ENCODE results near the gene OR4A15.

OR4A15 gene

GRCh38 chr11:55367674-55368073 is at the start of gene OR4A15:
OR4A15 (plus strand) TSS chr11:55367974; CDS start chr11:55367974, 0 bp downstream.
- DNase-seq = no peak

GRCh38 chr11:55324500-55324899 is 43.3 kb upstream of the OR4A15 start:
- DNase-seq = no peak

DNA sequence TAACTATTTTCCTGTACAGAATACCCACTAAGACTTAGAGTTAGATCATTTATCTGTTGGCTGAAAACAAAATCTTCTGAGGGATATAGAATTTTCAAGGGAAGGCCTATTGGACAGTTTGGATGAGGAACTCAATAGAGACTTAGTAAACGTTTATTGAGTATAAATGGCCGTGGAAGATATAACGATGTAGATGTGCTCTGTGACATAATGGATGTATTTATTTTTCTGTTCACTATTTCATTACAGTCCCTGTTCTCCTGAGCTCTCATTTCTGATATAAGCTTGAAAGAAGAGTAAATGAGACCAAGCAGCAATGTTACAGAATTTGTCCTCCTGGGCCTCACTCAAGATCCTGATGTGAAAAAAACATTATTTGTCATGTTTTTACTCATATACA is 24.9 kb upstream of the OR4A15 start, which contains the start of gene OR4A16:
OR4A16 (plus strand) TSS at position 301 of the 400 bp plus-strand sequence; CDS start at position 301, 0 bp downstream.
- no peak for DNase-seq

DNA sequence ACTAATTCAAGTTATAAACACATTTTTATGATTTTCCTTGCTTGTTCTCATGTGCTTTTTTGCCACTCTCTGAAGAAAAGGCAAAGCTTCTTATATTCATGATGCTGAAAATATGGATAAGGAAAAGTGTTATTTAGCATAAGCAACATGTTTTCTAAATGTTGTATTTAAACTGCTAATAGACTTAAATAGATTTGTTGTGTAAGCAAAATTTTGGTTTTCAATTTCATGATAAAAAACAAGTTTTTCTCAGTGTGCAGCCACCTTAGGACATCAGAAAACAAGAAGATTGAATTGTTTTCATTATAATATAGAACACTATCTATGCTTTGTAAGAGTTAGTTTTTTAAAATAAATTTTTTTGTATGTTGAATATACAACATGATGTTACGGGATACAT is 22.5 kb upstream of the OR4A15 start:
- DNase-seq = no peak

DNA sequence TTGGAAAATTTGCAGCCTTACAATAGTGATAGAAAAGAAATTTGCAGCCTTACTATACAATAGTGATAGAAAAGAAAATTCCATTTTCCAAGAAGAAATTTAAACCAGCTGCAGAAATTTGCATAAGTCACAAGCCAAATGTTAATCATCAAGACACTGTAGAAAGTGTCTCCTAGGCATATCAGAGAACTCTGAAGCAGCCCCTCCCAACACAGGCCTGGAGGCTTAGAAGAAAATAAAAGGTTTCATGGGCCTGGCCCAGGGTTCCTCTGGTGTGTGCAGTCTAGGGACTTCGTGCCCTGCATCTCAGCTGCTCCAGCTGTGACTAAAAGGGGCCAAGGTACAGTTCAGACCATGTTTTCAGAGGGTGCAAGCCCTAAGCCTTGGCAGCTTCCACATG is 18.7 kb upstream of the OR4A15 start:
- DNase-seq = no peak

DNA sequence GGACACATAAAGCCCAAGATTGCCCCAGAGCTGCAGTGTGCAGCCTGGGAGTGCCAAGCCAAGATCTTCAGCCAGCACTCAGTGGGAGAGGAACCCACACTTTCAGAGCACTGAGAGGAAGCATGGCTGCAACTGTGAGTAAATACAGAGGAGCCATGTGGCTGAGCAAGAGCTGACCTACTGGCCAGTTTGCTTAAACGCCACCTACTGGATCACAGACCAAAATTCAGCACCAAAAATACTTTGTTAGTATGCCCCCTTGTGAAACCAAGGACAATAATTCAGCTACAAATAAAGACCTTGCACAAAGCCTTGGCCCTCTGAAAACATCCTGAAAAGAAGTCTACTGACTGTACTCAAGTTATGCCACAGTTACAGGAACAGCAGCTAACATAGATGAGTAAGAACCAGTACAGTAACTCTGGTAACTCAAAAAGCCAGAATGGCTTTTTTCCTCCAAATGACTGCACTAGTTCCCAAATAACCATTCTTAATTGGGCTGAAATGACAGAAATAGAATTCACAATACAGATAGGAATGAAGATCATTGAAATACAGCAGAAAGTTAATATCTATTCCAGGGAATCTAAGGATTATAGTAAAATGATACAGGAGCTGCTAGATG is 10.1 kb upstream of the OR4A15 start:
- DNase-seq = no peak

DNA sequence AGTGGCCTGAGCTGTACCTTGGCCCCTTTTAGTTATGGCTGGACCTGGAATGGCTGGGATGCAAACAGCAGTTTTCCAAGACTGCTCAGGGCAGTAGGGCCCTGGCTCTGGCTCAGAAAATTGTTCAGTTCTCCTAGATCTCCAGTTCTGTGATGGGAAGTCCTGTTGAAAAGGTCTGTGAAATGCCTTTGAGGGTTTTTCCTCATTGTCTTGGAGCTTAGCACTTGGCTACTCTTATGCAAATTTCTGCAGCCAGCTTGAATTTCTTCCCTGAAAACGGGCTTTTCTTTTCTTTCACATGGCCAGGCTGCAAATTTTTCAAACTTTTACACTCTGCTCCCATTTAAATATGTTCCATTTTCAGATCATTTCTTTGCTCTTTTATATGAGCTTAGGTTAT is 33.2 kb downstream of the OR4A15 start:
- DNase-seq = no peak
